Brain microvascular endothelial cell (primary cell): ENCODE measurements around the gene MATN3.

Source experiments
- DNase-seq: peaks from one replicate; pipeline ENCODE4 v3.0.0-alpha.2; 2020
- H3K27ac ChIP-seq: fragments of 250-450 bp; sonication (Bioruptor Pico); 2 replicates; pipeline ENCODE4 v1.5.1; 2020; ENCODE audit warnings: mild to moderate bottlenecking, moderate library complexity
- H3K27me3 ChIP-seq: fragments of 250-450 bp; sonication (Bioruptor Pico); replicated peaks from 2 replicates; pipeline ENCODE4 v1.5.1; 2020; ENCODE audit warnings: mild to moderate bottlenecking
- H3K36me3 ChIP-seq: fragments of 250-450 bp; sonication (Bioruptor Pico); replicated peaks from 2 replicates; pipeline ENCODE4 v1.5.1; 2020; ENCODE audit warnings: mild to moderate bottlenecking
- H3K4me3 ChIP-seq: 2 replicates; pipeline ENCODE4 v1.5.1; 2011; ENCODE audit warnings: low read depth, mild to moderate bottlenecking, control low read depth, low read length, moderate library complexity
- in situ Hi-C: cut with HindIII; loops from 2 replicates; pipeline ENCODE4 v1.10.0; 2017; ENCODE audit warnings: low sequenced_read_pairs, low pct_ligation_motif_present
- TF ChIP-seq, protein P1 (sequence below): IDR thresholded peaks from 2 replicates; pipeline ENCODE4 v1.5.1; 2011; ENCODE audit warnings: low read depth, mild to moderate bottlenecking, moderate library complexity, low read length, control low read depth, inconsistent platforms; ENCODE audit errors: missing control alignments

MATN3 gene

DNA sequence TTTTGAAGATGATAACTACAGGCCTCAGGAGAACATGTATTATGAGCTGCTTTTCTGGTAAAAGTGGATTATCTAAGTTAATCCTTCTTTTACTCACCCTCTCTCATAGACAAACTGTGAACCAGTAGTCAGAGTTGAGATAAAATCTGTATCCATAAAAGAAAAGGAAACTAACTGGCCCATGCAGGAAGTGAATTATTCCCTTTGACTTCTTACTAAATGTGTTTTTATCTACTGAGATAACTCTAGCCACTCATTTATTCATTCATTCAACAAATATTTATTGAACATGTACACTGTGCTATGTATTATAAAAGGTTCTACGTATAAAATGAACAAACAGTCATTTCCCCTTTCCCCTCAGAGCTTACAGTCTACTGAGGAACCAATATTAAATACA, 32.5 kb downstream of the MATN3 start:
- no peak overlapping the region for H3K4me3 ChIP-seq
- H3K27ac ChIP-seq: no peak overlapping the region
- no peaks in the 10 kb centered on the region for H3K27me3 ChIP-seq
- no peak for DNase-seq
- TF ChIP-seq, protein P1, sequence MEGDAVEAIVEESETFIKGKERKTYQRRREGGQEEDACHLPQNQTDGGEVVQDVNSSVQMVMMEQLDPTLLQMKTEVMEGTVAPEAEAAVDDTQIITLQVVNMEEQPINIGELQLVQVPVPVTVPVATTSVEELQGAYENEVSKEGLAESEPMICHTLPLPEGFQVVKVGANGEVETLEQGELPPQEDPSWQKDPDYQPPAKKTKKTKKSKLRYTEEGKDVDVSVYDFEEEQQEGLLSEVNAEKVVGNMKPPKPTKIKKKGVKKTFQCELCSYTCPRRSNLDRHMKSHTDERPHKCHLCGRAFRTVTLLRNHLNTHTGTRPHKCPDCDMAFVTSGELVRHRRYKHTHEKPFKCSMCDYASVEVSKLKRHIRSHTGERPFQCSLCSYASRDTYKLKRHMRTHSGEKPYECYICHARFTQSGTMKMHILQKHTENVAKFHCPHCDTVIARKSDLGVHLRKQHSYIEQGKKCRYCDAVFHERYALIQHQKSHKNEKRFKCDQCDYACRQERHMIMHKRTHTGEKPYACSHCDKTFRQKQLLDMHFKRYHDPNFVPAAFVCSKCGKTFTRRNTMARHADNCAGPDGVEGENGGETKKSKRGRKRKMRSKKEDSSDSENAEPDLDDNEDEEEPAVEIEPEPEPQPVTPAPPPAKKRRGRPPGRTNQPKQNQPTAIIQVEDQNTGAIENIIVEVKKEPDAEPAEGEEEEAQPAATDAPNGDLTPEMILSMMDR: no peak
- H3K36me3 ChIP-seq: peaks cover 12% of the 10 kb centered on the region
- in situ Hi-C loops: no loop called here

DNA sequence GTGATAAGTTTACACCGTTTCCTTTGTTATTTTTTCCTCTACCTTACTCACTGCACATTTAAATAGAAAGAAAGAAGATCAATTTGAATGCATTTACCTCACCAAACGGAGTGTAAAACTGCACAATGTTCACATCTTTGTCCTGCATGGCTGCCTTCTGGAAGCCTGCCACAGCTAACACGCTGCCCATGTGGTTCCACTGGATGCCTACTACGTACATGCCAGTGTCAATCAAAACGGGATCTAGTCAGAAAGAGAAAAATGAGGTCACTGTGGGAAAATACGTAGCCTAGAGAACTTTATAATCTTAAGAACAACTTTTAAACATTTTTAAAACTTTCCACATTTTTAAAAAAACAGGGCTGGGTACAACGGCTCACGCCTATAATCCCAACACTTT, 39.0 kb downstream of the MATN3 start:
- no peaks in the 10 kb centered on the region for H3K27me3 ChIP-seq
- no peak overlapping the region for H3K4me3 ChIP-seq
- TF ChIP-seq, protein P1: no peak
- no peak overlapping the region for H3K27ac ChIP-seq
- H3K36me3 ChIP-seq: peaks cover 15% of the 10 kb centered on the region
- in situ Hi-C loops: no loop called here
- DNase-seq: no peak

DNA sequence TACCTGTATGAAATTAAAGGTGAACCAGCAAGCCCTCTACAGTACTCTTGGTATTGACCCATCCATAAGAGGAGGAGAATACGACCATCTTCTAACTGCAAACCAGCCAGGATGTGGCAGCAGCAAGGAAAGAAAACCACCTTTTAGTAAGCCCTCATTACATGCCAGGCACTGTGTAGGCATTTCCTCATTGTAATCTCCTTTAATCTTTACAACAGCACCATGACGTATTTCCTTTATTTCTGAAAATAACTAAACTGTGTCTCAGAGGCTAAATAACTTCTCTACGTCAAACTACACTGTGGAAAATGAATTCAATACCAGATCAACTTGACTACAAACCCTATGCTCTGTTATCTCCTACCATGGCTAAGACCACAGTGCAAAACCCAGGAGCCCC, 40.8 kb downstream of the MATN3 start:
- DNase-seq: no peak
- Histone ChIP-seq H3K36me3 (peaks cover 6% of the 10 kb centered on the region), H3K27me3 (no peaks in the 10 kb centered on the region), H3K4me3 (no peak overlapping the region), H3K27ac (no peak overlapping the region)
- in situ Hi-C loops: no loop called here
- TF ChIP-seq, protein P1: no peak

DNA sequence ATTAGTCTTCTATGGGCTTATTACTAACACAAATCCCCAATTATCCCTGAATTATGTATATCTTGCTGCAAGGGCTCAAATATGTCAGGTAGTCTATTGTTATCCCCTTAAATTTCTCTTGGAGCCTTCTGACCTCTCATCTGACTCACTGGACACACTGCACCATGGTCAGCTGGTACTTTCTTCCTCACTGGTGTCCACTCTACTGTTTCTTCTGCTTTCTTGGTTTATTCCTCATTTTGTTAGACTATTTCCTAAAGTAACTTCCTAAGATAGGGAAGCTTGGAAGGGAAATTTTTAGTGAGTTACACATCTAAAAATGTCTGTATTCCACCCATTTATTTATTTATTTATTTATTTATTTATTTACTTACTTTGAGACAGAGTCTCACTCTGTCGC, 49.1 kb downstream of the MATN3 start:
- H3K27ac ChIP-seq: no peak overlapping the region
- in situ Hi-C loops: no loop called here
- DNase-seq: no peak
- TF ChIP-seq, protein P1: no peak
- H3K4me3 ChIP-seq: no peak overlapping the region
- H3K36me3 ChIP-seq: peaks cover 4% of the 10 kb centered on the region
- H3K27me3 ChIP-seq: no peaks in the 10 kb centered on the region

DNA sequence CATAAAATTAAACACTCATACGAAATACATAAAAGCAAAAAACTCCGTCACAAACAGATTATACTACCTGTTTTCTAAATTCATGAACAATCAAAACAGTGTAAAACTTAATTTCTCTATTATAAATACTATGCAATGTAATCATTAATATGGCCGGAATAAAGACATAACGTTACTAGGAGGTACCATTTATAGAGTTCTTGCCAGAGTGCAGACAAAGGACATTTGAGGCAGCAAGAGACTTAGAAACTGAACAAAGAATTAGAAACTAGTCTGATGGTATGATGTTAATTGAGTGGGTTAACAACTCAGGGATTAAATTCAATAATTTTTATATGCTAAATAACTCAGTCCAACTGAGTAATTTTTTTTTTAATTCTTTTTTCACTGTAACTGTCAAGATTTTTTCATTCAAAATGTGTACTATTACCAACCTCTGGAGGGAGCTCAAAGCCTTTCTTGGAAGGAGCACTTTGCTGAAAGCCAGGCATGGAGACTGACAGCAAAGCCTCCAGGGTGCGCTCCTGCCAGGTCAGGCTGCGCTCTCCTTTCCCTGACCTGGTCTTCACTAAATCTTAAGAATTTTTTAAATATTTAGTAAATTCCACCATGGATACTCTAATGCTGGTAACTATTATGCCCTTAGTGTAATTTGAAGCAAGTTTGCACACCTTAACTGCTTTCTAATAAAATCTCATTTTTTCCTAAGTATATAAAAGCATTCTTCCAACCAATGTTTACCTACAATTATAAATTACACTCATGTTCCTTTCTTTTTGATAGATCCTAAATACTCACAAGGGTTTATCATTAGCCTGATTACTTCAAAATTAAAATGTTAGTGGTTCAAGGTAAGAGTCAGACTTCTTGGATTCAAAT, 56.7 kb downstream of the MATN3 start:
- no peak overlapping the region for H3K4me3 ChIP-seq
- H3K27ac ChIP-seq: no peak overlapping the region
- in situ Hi-C loops: no loop called here
- no peaks in the 10 kb centered on the region for H3K27me3 ChIP-seq
- DNase-seq: peak; percentile 63
- TF ChIP-seq, protein P1: peak; percentile 88
- H3K36me3 ChIP-seq: no peaks in the 10 kb centered on the region

DNA sequence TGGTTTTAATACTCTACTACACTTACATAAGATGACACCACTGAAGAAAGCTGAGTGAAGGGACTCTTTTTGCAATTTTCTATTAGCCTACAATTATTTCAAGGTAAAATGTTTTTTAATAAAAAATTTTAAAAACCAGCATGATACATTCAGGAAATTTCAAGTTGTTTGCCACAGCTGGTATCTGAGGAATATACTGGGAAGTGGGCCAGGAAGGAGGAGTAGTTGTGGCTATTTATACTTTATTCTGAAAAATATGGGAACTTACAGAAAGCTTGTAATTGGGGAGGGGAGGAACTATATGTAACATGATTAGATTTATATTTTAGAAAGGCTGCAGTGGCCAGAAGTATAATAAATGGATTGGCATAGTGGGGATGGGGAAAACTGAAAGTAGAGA, 63.4 kb downstream of the MATN3 start:
- peak; percentile 46 for DNase-seq
- H3K27ac ChIP-seq: no peak overlapping the region
- TF ChIP-seq, protein P1: no peak

More for the DNA sequence above, 63.4 kb downstream of the MATN3 start:
- H3K4me3 ChIP-seq: no peak overlapping the region
- no peaks in the 10 kb centered on the region for H3K36me3 ChIP-seq
- in situ Hi-C loops: no loop called here
- H3K27me3 ChIP-seq: no peaks in the 10 kb centered on the region
